Epidermal melanocyte (primary cell): ENCODE results near the gene ZBTB38.

Source experiments
- DNase-seq: peaks from one replicate; pipeline ENCODE4 v3.0.0; 2011; ENCODE audit warnings: low spot score; ENCODE audit not compliant: insufficient read length

Gene ZBTB38, protein sequence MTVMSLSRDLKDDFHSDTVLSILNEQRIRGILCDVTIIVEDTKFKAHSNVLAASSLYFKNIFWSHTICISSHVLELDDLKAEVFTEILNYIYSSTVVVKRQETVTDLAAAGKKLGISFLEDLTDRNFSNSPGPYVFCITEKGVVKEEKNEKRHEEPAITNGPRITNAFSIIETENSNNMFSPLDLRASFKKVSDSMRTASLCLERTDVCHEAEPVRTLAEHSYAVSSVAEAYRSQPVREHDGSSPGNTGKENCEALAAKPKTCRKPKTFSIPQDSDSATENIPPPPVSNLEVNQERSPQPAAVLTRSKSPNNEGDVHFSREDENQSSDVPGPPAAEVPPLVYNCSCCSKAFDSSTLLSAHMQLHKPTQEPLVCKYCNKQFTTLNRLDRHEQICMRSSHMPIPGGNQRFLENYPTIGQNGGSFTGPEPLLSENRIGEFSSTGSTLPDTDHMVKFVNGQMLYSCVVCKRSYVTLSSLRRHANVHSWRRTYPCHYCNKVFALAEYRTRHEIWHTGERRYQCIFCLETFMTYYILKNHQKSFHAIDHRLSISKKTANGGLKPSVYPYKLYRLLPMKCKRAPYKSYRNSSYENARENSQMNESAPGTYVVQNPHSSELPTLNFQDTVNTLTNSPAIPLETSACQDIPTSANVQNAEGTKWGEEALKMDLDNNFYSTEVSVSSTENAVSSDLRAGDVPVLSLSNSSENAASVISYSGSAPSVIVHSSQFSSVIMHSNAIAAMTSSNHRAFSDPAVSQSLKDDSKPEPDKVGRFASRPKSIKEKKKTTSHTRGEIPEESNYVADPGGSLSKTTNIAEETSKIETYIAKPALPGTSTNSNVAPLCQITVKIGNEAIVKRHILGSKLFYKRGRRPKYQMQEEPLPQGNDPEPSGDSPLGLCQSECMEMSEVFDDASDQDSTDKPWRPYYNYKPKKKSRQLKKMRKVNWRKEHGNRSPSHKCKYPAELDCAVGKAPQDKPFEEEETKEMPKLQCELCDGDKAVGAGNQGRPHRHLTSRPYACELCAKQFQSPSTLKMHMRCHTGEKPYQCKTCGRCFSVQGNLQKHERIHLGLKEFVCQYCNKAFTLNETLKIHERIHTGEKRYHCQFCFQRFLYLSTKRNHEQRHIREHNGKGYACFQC (N-terminal part only)

DNA sequence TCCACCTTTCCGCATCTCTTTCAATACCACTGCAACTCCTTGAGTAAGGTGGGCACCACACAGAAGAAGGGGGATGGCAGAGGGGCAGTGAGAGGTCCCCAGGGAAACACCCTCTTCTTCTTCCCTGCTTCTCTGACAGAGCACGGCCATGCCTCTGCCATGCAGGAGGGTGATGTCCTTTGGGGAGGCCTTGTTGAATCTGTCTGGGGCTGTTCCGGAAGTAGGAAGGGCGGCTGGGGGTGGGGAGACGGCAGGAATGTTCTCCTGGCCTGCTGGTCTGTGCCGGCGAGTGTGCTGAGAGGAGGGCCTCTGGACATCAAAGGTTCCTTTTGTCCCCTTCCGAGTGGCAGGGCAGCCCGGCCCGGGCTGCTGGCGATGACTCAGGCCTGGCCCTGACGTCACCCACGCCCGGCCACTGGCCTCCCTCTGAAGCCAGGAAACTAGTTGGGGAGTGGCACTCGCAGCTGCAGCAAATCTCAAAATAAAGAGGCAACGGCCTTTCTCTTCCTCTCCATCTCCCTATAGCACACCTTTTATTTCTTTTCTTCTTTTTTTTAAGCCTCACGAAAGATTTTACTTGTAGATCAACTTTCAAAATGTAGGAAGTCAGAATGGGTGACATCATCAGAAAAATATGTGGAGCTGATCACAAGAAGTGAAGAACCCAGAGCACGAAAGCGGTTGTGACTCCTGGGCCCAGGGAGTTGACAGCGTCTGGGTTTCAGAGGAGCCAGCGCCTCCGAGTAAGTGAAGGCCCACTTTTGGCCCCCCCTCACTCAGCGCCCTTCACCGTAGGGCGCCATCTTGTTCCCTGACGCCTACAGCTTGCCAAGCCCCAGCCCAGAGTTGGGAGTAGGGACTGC, at the start of gene ZBTB38:
ZBTB38 (plus strand) TSS at position 443 of the 863 bp plus-strand sequence. CDS start 73,885 bp downstream, outside the sequence.
- peak; percentile 54 for DNase-seq

DNA sequence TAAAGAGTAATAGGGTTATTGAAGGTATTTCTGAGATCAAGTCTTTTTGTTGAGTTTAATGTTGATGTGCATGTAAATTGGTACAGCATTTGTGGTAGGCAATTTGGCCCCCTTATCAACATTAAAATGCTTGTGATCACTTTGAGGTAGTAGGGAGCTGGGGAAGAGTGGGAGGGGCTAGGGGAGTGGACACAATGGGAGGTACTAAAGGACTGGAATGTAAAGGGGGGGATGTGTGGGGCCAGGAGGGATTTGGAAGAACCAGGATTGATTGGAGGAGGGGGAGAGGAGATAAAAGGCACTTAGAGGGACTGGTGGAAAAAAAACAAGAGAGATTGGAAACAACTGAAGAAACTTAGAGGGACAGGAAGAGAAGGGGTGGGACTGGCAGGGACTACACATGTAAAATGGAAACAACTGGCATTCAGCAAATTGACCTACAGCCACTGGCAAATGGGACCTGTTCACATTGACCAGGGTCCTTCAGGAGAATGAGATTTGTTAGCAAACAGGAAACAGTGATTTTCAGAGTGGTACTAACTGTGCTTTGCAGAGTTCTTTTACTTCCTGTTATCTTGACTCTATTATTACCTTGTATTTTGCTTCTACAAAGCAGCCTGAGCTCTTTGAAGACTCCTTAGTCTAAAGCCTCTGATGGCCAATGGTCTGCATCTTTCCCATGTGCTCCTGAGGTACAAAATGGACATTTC, 47.8 kb upstream of the ZBTB38 start:
- DNase-seq, result no peak

DNA sequence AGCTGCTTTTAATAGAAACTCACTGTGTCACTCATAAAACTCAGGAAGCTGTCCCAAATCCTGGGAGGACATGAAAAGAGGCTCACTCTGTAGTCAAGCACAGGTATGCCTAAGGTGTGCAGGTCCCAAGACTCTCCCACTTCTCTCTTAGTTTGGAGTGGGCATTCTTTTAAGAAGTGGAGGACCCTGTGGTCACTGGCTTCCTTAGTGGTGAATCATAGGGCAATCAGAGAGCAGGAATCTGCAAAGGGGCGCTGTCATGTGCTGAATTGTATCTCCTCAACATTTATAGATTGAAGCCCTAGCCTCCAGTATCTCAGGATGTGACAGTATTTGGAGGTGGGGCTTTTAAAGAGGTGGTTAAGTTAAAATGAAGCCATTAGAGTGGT, 47.2 kb upstream of the ZBTB38 start:
- no peak for DNase-seq

DNA sequence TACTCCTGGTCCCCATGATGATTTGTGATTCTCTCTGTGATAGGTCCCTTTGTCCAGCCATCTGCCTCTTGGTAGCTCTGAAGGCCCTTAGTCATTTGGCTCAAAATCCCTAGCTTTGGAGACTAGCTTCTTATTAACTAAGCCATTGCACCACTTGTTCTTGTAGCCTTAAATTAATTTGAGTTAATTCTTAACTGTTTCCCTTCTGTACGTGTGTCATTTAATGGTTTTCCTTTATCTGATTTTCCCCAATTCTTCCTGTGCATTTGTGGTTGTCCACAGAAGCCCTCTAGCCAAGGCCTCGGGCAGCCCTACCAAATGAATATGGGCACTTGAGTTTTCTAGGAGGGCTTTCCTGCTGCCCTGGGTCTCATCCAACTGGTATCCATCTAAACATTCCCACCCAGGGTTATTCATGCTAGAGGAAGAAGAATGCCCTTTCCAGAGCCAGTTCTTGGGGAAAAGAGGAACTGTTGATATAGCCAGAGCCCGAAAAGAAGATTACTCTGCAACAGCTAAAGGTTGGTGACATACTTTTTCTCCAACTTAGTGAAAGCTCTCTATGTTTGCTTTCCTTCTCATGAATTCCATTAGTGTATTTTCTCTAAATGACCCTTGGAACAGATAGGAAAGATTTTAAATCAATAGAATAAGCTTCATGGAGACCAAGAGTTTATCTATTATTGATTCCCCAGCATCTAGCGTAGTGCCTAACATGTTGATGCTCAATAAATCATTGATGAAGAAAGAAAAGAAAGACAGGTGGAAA, 44.2 kb upstream of the ZBTB38 start:
- no peak for DNase-seq

DNA sequence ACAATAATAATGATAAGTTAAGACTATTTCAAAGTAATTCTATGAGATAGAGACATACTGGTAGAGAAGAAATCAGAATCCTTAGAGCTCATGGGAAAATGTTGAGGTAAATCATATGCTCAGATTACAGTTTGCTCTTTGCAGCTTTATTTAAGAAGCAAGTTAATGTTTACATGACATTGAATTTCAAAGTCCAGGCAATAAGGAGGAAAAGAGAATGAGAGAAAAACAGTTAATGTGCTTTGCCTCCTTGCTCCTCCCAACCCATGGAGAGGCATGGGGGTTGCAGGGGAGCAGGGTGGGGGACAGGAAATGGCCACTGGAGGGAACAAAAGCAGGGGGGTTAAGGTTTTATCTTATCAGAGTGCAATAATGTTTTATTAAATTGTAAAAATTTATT, 42.2 kb upstream of the ZBTB38 start:
- no peak for DNase-seq

DNA sequence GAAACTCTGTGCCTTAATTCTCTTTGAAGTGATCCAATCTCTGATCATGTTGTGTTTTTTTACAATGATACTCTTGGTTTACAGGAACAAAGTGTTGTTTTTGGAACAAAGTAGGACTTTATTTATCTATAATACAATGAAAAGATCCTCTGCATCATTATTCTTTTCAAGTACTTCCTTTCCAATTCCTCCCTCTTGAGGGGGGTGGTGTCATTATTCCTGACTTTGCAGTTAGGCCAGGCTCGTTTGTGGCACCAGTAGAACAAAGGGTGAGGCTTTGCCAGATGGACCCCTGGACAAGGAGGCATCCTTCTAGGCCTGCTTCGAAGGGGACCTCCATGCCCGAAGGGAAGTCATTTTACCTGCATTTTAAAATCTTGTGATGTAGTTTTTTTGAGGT, 41.7 kb upstream of the ZBTB38 start:
- no peak for DNase-seq

DNA sequence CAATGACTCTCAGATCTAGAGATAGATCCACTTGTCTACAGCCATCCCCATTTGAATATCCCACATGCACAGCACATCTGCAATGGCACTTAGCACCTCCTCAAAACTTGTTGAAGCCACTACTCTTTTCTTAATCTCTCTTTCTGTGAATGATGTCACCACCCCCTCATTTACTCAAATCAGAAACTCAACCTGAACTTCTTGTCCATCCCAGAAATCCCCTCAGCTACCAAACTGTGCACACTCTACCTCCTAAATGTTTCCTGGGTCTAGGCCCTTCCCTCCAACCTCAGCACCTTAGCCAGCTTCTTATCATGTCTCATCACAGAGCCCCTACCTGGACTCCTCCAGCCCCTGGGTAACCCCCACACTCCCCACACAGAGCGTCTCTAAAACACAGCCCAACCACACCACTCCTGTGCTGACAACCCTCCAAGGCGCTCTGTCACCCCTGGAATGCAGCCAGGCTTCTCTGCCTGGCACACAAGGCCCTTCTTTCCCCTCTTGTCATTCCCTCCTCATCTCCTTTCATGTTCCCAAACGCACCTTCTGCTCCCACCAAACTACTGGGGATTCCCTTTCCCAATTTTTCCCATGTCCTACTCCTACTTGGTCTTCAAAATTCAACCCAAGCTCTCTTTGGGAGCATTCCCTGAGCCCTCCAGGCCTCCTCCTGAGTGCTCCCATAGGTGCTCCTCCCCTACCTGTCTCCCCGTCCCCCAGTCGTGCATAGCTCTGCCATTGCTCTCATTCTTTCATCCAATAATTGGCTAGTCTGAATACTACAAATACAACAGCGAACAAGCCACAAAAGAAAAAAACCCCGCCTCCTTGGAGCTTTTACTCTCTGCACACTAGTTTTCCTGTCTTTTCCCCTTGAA, 39.8 kb upstream of the ZBTB38 start:
- no peak for DNase-seq

DNA sequence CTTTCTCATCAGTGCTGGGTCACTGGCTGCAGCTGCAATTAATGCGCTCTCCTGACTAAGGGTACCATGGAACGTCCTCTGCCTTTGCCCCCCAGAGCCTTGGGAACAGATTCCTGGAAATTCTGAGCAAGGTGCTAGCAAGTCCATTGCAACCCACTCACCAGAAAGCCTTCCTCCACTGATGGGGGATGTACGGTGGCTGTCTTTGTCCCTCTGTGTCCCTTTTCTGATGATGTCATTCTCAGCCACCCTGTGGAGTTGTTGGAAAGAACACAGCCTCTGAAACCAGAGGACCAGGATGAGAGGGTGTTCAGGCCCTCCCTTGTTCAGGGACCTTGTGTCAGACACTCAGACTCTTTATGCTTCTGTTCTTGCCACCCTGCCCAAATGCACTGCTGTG, 38.1 kb upstream of the ZBTB38 start:
- no peak for DNase-seq

DNA sequence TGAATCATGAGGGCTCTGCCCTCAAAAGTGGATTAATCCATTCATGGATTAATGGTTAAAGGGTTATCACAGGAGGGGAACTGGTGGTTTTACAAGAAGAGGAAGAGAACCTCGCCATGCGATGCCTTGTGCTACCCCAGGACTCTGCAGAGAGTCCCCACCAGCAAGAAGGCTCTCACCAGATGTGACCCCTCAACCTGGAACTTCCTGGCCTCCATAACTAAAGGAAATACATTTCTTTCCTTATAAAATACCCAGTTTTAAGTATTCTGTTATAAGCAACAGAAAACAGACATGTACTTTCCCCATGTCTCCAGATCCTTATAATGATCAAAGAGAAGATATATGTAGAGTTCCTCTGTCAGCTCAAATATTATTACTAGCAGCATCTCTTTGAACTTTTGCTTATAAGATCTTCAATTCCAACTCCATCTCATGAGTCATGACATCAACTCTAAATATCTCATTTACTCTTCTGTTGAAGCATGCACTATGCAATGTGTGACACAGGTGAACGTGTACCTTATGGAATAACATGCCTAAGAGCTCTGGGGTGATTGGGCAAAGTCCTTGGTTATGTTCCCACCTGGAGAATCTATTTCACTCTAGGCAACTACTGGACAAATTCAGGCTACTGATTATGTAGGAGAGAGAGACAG, 37.5 kb upstream of the ZBTB38 start:
- no peak for DNase-seq

DNA sequence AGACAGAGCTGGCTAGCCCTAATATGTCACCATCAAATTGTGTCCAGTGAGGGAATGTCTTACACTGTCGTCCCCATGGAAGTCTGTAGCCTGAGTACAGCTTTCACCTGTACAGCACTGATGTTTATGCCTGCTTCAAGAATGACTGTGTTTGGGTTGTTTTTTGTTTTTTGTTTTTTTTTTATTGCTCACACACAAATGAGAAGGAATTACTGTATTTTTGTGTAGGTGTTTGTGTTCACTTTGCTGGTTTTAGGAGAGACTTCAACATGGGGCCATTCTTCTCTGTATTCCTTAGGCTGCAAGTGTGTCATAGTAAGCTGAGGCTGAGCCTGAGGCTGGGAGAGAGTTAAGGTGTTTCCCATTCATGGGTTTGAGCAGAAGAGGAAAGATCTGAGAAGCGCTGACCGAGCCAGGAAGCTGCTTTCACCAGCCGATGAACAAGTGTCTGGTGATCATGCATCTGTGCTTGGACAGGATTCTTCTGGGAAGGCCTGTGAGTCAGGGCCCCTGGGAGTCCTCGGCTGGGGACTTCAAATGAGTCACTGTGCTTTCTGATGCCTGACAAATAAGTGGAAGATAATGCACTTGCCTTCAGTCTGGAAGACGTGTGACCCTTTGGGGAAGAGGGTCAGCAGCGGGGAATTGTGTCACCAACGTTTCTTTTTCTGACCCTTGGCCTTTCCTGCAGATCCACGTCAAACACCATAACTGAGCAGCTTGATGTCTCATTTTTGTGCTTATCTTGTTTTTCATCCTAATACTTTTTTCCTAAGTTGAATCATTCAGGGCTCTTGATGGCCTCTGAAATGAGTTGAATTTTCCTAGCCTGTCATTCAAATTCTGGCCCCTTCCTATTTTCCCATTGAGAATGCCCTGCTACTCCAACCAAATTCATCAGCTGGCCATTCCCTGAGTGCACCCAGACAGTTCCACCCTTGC, 36.7 kb upstream of the ZBTB38 start:
- DNase-seq, result peak; percentile 75

DNA sequence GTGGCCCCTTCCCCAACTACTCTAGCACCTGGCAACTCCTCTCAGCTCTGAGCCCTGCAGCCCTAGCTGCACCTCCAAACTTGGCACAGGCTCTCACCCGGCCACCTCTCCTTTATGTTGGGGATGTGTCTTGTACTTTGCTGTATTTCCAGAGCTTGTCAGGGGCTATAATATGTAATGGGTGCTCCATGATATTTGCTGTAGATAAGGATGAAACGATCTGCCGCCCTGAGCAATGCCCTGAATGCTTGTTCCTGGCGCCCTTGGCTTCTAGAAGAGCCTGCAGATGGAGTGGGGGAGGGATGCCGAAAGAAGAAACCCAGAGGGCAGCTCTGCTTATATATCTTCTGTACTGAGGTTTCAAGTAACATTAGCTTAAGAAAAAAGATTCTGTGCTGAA, 35.9 kb upstream of the ZBTB38 start:
- DNase-seq, result no peak

DNA sequence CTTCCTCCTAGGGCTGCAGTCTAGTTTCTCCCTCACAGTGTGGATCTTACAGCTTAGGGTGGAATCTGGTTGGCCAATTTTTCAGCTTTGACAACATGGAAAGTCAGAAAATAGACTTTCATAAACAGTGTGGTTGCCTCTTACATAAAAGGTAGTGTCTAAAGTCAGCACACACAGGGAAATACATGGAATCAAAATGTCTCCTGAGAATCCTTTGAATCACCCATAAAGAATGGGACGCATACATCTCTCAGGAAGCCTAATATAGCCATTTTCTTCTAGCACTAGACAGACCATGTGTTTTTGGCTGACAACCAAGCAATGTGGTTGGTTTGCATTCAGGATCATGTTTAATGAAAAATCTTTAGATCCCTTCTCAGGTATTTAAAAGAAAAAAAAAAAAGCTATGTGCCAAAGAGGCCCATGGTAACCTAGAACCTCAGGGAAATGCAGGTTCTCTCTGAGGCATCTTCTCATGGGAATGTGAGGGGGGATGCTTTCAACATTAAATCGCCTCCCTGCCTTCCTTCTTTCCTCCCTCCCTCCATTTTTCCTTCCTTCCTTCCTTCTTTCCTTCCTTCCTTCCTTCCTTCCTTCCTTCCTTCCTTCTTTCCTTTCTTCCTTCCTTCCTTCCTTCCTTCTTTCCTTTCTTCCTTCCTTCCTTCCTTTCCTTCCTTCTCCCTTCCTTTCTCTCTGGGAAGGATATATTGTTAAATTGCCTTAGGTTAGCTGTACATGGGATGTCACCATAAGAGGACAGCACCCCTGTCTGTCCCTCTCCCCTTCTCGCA, 34.3 kb upstream of the ZBTB38 start:
- DNase-seq, result no peak

DNA sequence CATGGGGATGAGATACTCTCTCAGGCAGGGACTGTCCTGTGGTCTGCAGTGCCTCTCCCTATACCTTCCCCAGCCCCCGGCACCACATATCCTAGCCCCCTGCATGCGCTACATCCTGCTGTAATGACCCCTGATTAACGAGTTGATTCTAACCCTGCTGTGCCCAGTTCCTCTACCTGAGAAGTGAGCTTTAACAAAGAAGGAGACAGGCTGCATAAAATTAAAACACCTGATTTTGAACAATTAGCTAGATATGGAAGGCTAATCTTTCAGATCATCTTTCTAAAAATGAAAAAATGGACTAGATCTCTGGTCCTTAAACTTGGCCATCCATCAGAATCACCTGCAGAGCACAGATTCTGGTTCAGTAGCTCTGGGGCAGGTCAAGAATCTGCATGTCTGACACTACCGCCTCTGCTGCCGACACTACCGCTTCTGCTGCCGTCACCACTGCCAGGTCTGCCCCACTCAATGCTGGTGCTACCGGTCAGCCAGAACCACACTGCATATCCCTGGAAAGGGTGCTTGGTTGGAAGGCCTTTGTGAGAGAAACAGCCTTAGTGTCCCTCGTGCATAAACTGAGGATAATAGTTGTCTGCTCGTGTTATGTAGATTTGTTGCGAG, 33.6 kb upstream of the ZBTB38 start:
- DNase-seq, result no peak

DNA sequence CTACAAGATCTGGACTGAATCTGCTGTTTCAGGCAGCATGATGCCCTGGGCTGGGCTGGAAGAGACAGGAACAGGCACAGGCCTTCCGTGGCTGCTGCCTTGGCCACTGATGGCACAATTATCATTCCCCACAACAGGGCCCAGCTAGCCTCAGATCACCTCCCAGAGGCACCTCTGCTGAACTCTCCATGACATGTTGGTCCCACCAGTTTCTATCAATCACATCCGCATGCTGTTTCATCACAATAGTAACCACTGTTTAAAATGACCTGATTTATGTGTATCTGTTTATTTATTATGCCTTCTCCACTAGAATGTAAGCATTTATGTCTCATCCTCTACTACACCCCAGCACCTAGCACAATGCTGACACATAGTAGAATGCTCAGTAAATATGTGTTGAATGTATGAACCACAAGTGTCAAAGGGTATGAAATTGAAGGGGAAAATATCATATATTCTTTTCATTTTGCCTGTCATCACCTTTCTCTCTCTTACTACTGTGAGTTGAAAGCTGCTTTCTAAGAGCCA, 32.7 kb upstream of the ZBTB38 start:
- no peak for DNase-seq
